Neural cell (in vitro differentiated cells): Measurements from ENCODE around the gene TRAM2. TPM values are rescaled to one million over a fixed set of nuclear protein-coding genes. Genes with fewer than 3 reads are reported as not detected.

Experiments
- H2AFZ ChIP-seq: fragments of 200-600, 300-800 bp; sonication (generic), shearing (Covaris generic); 2 replicates; pipeline ENCODE4 v1.6.0; 2014; ENCODE audit warnings: low read depth, mild to moderate bottlenecking, antibody characterized with exemption, low read length, moderate library complexity
- H3F3A ChIP-seq: fragments of 200-600 bp; shearing (Covaris generic); 2 replicates; pipeline ENCODE4 v1.6.1; 2016; ENCODE audit warnings: mild to moderate bottlenecking, moderate library complexity, mixed read lengths, antibody characterized with exemption, low read length; ENCODE audit not compliant: insufficient read depth, poor library complexity, severe bottlenecking
- H3K27ac ChIP-seq: fragments of 200-600, 300-800 bp; sonication (generic), shearing (Covaris generic); 2 replicates; pipeline ENCODE4 v1.5.1; 2014; ENCODE audit warnings: mild to moderate bottlenecking, low read length, moderate library complexity
- H3K27me3 ChIP-seq: fragments of 300-800, 200-600 bp; sonication (generic), shearing (Covaris generic); 2 replicates; pipeline ENCODE4 v1.6.0; 2014; ENCODE audit warnings: mild to moderate bottlenecking, low read depth, low read length, moderate library complexity; ENCODE audit not compliant: insufficient read depth
- H3K36me3 ChIP-seq: fragments of 300-800, 200-600 bp; sonication (generic), shearing (Covaris generic); 2 replicates; pipeline ENCODE4 v1.5.1; 2014; ENCODE audit warnings: mild to moderate bottlenecking, antibody characterized with exemption, low read length, moderate library complexity; ENCODE audit not compliant: insufficient read depth
- H3K4me2 ChIP-seq: fragments of 300-800, 200-600 bp; sonication (generic), shearing (Covaris generic); 2 replicates; pipeline ENCODE4 v1.6.0; 2014; ENCODE audit warnings: mild to moderate bottlenecking, low read length
- H3K4me3 ChIP-seq: fragments of 300-800, 200-600 bp; sonication (generic), shearing (Covaris generic); 2 replicates; pipeline ENCODE4 v1.5.1; 2014; ENCODE audit warnings: mild to moderate bottlenecking, low read length, moderate library complexity
- H3K79me2 ChIP-seq: fragments of 200-600 bp; shearing (Covaris generic); replicated peaks from 2 replicates; pipeline ENCODE4 v1.6.0; 2014; ENCODE audit warnings: mild to moderate bottlenecking, low read length, moderate library complexity; ENCODE audit not compliant: insufficient read depth
- H3K9ac ChIP-seq: fragments of 300-800, 200-600 bp; sonication (generic), shearing (Covaris generic); 2 replicates; pipeline ENCODE4 v1.6.1; 2016; ENCODE audit warnings: mild to moderate bottlenecking, low read length, mixed read lengths
- H3K9me2 ChIP-seq: fragments of 200-600 bp; shearing (Covaris generic); 2 replicates; pipeline ENCODE4 v1.6.1; 2016; ENCODE audit warnings: mild to moderate bottlenecking, low read length, mixed read lengths; ENCODE audit not compliant: insufficient read depth
- H3K9me3 ChIP-seq: fragments of 200-600, 300-800 bp; sonication (generic), shearing (Covaris generic); 2 replicates; pipeline ENCODE4 v1.6.1; 2016; ENCODE audit warnings: mild to moderate bottlenecking, mixed run types, low read length, moderate library complexity, mixed read lengths
- H4K20me1 ChIP-seq: fragments of 200-600 bp; shearing (Covaris generic); 2 replicates; pipeline ENCODE4 v1.6.1; 2016; ENCODE audit warnings: mild to moderate bottlenecking, mixed run types; ENCODE audit not compliant: insufficient read depth
- CTCF ChIP-seq: fragments of 450-650 bp; IDR thresholded peaks from 2 replicates; pipeline ENCODE4 v1.5.1; 2014; ENCODE audit warnings: antibody characterized with exemption, mild to moderate bottlenecking, moderate library complexity; ENCODE audit not compliant: poor library complexity, severe bottlenecking
- EP300 ChIP-seq: fragments of 450-650 bp; conservative IDR thresholded peaks from 2 replicates; pipeline ENCODE4 v1.6.1; 2014; ENCODE audit warnings: antibody characterized with exemption, mild to moderate bottlenecking, moderate library complexity; ENCODE audit not compliant: poor library complexity, severe bottlenecking
- EZH2 ChIP-seq: fragments of 200-600, 300-800 bp; shearing (Covaris generic), sonication (generic); IDR thresholded peaks from 2 replicates; pipeline ENCODE4 v1.6.1; 2014; ENCODE audit warnings: antibody characterized with exemption, low read length, borderline replicate concordance, mild to moderate bottlenecking; ENCODE audit not compliant: insufficient read depth, poor library complexity, severe bottlenecking
- MXI1 ChIP-seq: fragments of 450-650 bp; conservative IDR thresholded peaks from 2 replicates; pipeline ENCODE4 v1.6.1; 2014; ENCODE audit warnings: antibody characterized with exemption, mild to moderate bottlenecking; ENCODE audit not compliant: poor library complexity, severe bottlenecking
- POLR2AphosphoS5 ChIP-seq: IDR thresholded peaks from 2 replicates; pipeline ENCODE4 v1.6.1; 2012
- RAD21 ChIP-seq: fragments of 450-650 bp; conservative IDR thresholded peaks from 2 replicates; pipeline ENCODE4 v1.6.1; 2014; ENCODE audit warnings: antibody characterized with exemption, mild to moderate bottlenecking, moderate library complexity
- SMC3 ChIP-seq: fragments of 450-650 bp; conservative IDR thresholded peaks from 2 replicates; pipeline ENCODE4 v1.6.1; 2014; ENCODE audit warnings: antibody characterized with exemption, mild to moderate bottlenecking, moderate library complexity; ENCODE audit not compliant: poor library complexity
- TAF1 ChIP-seq: IDR thresholded peaks from 2 replicates; pipeline ENCODE4 v1.6.1; 2012; ENCODE audit warnings: low read depth
- polyA plus RNA-seq: library from polyadenylated mRNA; depleted of rRNA; stranded (reverse); fragments of >200 nt; gene quantifications from 2 replicates; pipeline ENCODE4 v1.2.3, GENCODE V29; 2014
- TF ChIP-seq, protein P1 (sequence below): IDR thresholded peaks from 2 replicates; pipeline ENCODE4 v1.6.1; 2012; ENCODE audit warnings: borderline replicate concordance

The TRAM2 gene
- polyA plus RNA-seq, 1 donor from 2014 or later, result 0.41 TPM

DNA sequence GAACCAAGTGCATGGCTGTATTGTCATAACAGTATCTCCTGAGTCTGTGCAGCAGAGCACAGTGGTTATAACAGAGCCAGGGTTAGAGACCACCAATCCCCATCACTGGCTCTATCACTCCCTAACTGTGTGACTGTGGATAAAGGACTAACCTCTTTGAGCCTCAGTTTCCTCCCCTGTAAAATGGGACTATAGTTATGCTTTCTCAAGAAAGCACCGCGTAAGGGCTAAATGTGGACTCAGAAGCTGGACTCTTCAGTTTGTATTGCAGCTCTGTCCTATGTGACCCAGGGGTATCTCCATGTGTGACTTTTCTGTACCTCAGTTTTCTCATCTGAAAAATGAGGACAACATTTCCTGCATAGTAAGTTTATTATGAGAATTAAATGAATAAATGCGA, 59.9 kb downstream of the TRAM2 start:
- TF ChIP-seq SMC3, result no peak
- TF ChIP-seq RAD21, result no peak
- no peak for TF ChIP-seq EZH2
- H3K79me2 ChIP-seq, result no peaks in the 10 kb centered on the region

DNA sequence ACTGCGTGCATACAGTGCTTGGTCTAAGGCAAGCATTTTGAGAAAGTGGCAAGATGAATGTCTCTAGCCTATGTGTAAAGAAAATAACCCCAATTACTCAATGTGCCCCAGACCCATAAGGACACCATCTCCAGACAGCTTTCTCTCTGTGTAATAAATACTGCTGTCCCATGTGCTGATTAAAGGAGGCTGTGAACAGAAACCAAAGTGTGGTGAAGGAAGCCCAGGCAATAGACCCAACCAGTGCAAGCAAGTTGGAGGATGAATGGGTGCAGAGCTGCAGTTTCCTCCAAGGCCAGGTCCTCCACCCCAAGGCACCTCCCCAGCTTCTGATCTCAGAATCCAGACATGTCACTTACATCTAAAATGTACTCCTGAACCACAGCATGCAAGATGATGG, 60.6 kb downstream of the TRAM2 start:
- Histone ChIP-seq H3K27ac (no peak overlapping the region), H3K79me2 (no peaks in the 10 kb centered on the region)

More for the DNA sequence above, 59.9 kb downstream of the TRAM2 start:
- Histone ChIP-seq H3K9me2 (no peaks in the 10 kb centered on the region), H3K27ac (no peak overlapping the region), H3K36me3 (no peaks in the 10 kb centered on the region), H3K4me2 (no peak overlapping the region), H2AFZ (no peak overlapping the region), H3F3A (no peaks in the 10 kb centered on the region), H3K9me3 (no peaks in the 10 kb centered on the region), H4K20me1 (no peaks in the 10 kb centered on the region), H3K9ac (no peak overlapping the region), H3K4me3 (no peak overlapping the region), H3K27me3 (no peaks in the 10 kb centered on the region)

More for the DNA sequence above, 60.6 kb downstream of the TRAM2 start:
- H3K4me2 ChIP-seq, result no peak overlapping the region
- H3K27me3 ChIP-seq, result no peaks in the 10 kb centered on the region
- H2AFZ ChIP-seq, result no peak overlapping the region
- TF ChIP-seq, protein P1, sequence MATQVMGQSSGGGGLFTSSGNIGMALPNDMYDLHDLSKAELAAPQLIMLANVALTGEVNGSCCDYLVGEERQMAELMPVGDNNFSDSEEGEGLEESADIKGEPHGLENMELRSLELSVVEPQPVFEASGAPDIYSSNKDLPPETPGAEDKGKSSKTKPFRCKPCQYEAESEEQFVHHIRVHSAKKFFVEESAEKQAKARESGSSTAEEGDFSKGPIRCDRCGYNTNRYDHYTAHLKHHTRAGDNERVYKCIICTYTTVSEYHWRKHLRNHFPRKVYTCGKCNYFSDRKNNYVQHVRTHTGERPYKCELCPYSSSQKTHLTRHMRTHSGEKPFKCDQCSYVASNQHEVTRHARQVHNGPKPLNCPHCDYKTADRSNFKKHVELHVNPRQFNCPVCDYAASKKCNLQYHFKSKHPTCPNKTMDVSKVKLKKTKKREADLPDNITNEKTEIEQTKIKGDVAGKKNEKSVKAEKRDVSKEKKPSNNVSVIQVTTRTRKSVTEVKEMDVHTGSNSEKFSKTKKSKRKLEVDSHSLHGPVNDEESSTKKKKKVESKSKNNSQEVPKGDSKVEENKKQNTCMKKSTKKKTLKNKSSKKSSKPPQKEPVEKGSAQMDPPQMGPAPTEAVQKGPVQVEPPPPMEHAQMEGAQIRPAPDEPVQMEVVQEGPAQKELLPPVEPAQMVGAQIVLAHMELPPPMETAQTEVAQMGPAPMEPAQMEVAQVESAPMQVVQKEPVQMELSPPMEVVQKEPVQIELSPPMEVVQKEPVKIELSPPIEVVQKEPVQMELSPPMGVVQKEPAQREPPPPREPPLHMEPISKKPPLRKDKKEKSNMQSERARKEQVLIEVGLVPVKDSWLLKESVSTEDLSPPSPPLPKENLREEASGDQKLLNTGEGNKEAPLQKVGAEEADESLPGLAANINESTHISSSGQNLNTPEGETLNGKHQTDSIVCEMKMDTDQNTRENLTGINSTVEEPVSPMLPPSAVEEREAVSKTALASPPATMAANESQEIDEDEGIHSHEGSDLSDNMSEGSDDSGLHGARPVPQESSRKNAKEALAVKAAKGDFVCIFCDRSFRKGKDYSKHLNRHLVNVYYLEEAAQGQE, result no peak
- TF ChIP-seq CTCF, result no peak
- no peak for TF ChIP-seq RAD21
- TF ChIP-seq SMC3, result no peak
- no peak for TF ChIP-seq EZH2
- no peak for TF ChIP-seq POLR2AphosphoS5
- no peak for TF ChIP-seq TAF1
- TF ChIP-seq EP300, result no peak
- no peak for TF ChIP-seq MXI1
- no peaks in the 10 kb centered on the region for H3K9me3 ChIP-seq
- H3K36me3 ChIP-seq, result no peaks in the 10 kb centered on the region
- H4K20me1 ChIP-seq, result no peaks in the 10 kb centered on the region
- no peak overlapping the region for H3K4me3 ChIP-seq
- H3F3A ChIP-seq, result no peaks in the 10 kb centered on the region
- H3K9me2 ChIP-seq, result no peaks in the 10 kb centered on the region
- no peak overlapping the region for H3K9ac ChIP-seq
